Suprapubic skin (tissue), 3 donors: ENCODE results near the gene POLR1E.

ENCODE experiments used
- POLR2AphosphoS5 ChIP-seq, 3 donors: sonication (generic); formaldehyde crosslinking; IDR thresholded peaks; one replicate each; pipeline ENCODE4 v1.6.1; 2017; ENCODE audit warnings: antibody characterized with exemption in 3 of 3
- TF ChIP-seq, protein P1 (sequence below), 2 donors: fragments of 200-600 bp in 1 of 2; fragments of 450-650 bp in 1 of 2; sonication (generic) in 1 of 2; IDR thresholded peaks; one replicate each; pipeline ENCODE4 v1.5.1; 2016 to 2019; ENCODE audit warnings: antibody characterized with exemption in 2 of 2, mild to moderate bottlenecking in 1 of 2, moderate library complexity in 1 of 2

DNA sequence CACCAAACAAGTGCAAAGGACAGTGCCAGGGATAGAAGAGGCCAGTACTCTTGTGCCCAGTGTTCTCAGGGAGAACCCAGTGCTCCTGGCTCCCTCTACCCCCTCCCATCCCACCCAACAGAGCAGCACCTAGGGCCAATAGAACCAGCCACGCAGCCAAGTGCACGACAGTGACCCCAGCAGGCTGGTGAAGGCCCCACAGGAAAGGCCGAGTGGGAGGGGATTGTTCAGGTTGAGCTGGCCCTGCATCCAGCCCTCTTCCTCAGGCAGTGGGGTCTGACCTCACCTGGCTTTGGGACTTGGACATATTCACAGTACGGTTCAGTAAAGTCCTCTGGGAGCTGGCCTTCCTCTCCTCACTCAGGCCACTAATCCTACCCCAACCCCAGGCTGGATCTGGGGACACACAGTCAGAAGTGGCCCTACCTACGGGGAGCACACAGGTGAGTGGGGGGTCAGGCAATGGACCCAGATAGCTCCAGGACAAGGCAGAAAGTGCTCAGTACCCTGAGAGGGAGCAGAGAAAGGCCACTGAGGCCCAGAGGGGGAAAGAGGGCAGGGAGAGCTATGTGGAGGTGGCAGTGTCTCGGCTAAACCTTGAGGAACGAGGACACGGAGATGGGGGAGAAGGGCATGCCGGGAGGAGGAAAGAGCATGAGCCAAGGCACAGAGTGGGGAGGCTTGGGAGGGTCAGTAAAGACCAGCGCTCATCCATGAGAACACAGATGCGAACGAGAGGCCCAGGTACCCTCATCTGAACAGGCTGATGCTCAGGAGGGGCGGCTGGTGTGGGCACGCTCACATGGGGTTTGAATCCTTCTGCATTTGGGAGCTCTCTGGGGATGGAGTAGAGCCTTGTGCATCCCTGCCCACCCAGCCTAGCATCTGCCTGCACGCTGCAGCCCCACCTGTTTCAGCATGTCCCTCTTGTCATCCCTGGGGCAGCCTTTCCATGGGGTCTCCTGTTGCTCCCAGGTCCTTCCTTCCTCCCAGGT, 25.6 kb downstream of the POLR1E start:
- TF ChIP-seq, protein P1, sequence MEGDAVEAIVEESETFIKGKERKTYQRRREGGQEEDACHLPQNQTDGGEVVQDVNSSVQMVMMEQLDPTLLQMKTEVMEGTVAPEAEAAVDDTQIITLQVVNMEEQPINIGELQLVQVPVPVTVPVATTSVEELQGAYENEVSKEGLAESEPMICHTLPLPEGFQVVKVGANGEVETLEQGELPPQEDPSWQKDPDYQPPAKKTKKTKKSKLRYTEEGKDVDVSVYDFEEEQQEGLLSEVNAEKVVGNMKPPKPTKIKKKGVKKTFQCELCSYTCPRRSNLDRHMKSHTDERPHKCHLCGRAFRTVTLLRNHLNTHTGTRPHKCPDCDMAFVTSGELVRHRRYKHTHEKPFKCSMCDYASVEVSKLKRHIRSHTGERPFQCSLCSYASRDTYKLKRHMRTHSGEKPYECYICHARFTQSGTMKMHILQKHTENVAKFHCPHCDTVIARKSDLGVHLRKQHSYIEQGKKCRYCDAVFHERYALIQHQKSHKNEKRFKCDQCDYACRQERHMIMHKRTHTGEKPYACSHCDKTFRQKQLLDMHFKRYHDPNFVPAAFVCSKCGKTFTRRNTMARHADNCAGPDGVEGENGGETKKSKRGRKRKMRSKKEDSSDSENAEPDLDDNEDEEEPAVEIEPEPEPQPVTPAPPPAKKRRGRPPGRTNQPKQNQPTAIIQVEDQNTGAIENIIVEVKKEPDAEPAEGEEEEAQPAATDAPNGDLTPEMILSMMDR (IDR thresholded peaks at IDR 0.05), result no peak
- TF ChIP-seq POLR2AphosphoS5 (IDR thresholded peaks at IDR 0.05), result no peak
